ENCODE data around the gene RBM27. TPM values are rescaled to one million over a fixed set of nuclear protein-coding genes. Genes with fewer than 3 reads are reported as not detected.
"Not testable (repeated sequence)": the region's sequence is repeated elsewhere in the genome, so short reads cannot be mapped to it uniquely, and the experiment has no call there.

RBM27 gene
- 17.8 TPM for polyA plus RNA-seq
- long read RNA-seq, donor 1, full-length matches to known transcripts, result 1 of 1 reads
- long read RNA-seq, donor 1, partial matches to known transcripts, result 0 of 1 reads
- long read RNA-seq, donor 1, other reads (novel, unspliced or antisense), result 0 of 1 reads
- long read RNA-seq, donor 2, full-length matches to known transcripts, result 1 of 1 reads
- long read RNA-seq, donor 2, partial matches to known transcripts, result 0 of 1 reads
- long read RNA-seq, donor 2, other reads (novel, unspliced or antisense), result 0 of 1 reads
- long read RNA-seq, donor 3, result 0 reads
- long read RNA-seq, donor 4, result 0 reads
- long read RNA-seq, donor 5, full-length matches to known transcripts, result 1 of 1 reads
- long read RNA-seq, donor 5, partial matches to known transcripts, result 0 of 1 reads
- long read RNA-seq, donor 5, other reads (novel, unspliced or antisense), result 0 of 1 reads
- long read RNA-seq, donor 6, result 0 reads
- long read RNA-seq, donor 7, result 0 reads
- long read RNA-seq, donor 8, result 0 reads
- long read RNA-seq, donor 9, result 0 reads
- long read RNA-seq, donor 10, full-length matches to known transcripts, result 1 of 1 reads
- long read RNA-seq, donor 10, partial matches to known transcripts, result 0 of 1 reads
- long read RNA-seq, donor 10, other reads (novel, unspliced or antisense), result 0 of 1 reads
- long read RNA-seq, donor 11, partial matches to known transcripts, result 19 of 20 reads
- long read RNA-seq, donor 11, other reads (novel, unspliced or antisense), result 0 of 20 reads

DNA sequence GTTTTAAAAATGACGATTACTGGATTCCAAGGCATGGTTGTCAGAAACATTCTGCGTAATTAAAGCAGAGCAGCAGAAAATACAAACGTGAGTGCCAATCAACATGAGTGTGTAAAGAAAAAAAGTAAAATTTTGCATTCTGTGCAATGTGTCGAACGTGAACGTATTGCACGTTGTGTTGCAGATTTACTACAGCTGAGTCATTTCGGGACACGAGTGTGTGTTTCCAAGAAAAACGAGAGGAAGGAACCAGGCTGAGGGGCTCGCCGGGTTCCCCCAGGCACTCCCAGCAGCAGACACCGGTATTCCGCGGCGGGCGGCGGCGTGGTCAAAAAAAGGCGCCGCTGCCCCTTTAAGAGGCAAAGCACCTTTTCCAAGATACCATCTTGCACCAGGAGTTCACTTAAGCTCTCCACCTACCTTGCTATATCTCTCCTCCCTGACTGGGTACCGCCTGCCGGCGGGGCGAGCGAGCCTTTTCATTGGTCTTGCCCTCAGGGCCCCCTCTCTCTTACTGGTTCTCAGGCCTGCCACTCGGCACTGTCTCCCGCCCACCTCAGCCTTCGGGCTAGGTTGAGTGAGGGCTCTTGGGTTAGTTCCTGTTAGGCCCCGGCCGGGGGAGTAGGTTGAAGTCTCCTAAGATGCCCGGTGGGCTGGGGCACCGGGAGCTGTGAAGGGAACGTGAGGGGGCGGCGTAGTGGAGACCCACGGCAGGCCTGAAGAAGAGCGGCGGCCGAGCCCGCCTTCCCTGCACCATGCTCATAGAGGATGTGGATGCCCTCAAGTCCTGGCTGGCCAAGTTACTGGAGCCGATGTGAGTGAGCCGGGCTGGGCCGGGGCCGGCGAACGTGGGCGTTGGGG lies at the start of gene RBM27:
RBM27 (plus strand) TSS at position 595 of the 861 bp plus-strand sequence; CDS start at position 756, 161 bp downstream.
- Histone ChIP-seq H3K4me3 (ENCODE audit: low read length) (peak within 1 kb of the TSS; percentile 74), H3K27ac (ENCODE audit: low read length) (peak within 1 kb of the TSS; percentile 76), H3K36me3 (ENCODE audit: control insufficient read depth, insufficient read depth, low read length) (no peaks in the 10 kb centered on the region), H3K4me1 (ENCODE audit: control insufficient read depth, insufficient read depth, low read length) (no peaks in the 10 kb centered on the region), H3K27me3 (ENCODE audit: control insufficient read depth, insufficient read depth, low read length) (no peaks in the 10 kb centered on the region), H3K9me3 (ENCODE audit: control insufficient read depth, low read depth, low read length) (no peaks in the 10 kb centered on the region)
- WGBS (ENCODE audit: insufficient coverage, low lambda C conversion rate), result 4% methylated on average over 4 of the region's 48 CpGs
- DNase-seq, result peak; percentile 97 to 99

GRCh38 chr5:146158255-146158654 lies 45.1 kb upstream of the RBM27 start:
- H3K4me3 ChIP-seq (ENCODE audit: low read length), result no peak overlapping the region
- peaks cover 4% of the 10 kb centered on the region for H3K9me3 ChIP-seq (ENCODE audit: control insufficient read depth, low read depth, low read length)
- H3K4me1 ChIP-seq (ENCODE audit: control insufficient read depth, insufficient read depth, low read length), result no peaks in the 10 kb centered on the region
- H3K27ac ChIP-seq (ENCODE audit: low read length), result no peak overlapping the region
- DNase-seq, result no peak
- peaks cover 53% of the 10 kb centered on the region for H3K36me3 ChIP-seq (ENCODE audit: control insufficient read depth, insufficient read depth, low read length)
- H3K27me3 ChIP-seq (ENCODE audit: control insufficient read depth, insufficient read depth, low read length), result no peaks in the 10 kb centered on the region

DNA sequence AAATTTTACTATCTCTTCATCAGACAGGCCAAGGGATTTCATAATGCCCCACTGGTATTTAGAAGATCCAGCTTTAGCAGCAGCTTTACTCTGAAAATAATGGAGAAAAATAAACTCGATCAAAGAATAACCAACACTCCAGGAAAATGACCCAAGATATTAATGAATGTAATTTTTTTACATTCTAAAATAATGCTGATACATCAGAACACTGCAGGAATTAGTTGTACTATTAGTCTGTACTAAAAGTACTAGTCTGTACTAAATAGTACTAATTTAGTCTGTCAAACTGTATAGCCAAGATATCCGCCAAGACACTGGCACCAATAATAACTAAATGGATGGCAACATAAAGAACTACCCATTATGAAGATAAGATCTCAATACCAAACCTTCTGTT lies 39.0 kb upstream of the RBM27 start:
- H3K9me3 ChIP-seq (ENCODE audit: control insufficient read depth, low read depth, low read length), result peaks cover 4% of the 10 kb centered on the region
- peaks cover 59% of the 10 kb centered on the region for H3K36me3 ChIP-seq (ENCODE audit: control insufficient read depth, insufficient read depth, low read length)
- H3K4me1 ChIP-seq (ENCODE audit: control insufficient read depth, insufficient read depth, low read length), result no peaks in the 10 kb centered on the region
- no peak overlapping the region for H3K27ac ChIP-seq (ENCODE audit: low read length)
- H3K4me3 ChIP-seq (ENCODE audit: low read length), result no peak overlapping the region
- no peaks in the 10 kb centered on the region for H3K27me3 ChIP-seq (ENCODE audit: control insufficient read depth, insufficient read depth, low read length)
- 100% methylated on average over 1 of the region's 2 CpGs for WGBS (ENCODE audit: insufficient coverage, low lambda C conversion rate)
- DNase-seq, result no peak

DNA sequence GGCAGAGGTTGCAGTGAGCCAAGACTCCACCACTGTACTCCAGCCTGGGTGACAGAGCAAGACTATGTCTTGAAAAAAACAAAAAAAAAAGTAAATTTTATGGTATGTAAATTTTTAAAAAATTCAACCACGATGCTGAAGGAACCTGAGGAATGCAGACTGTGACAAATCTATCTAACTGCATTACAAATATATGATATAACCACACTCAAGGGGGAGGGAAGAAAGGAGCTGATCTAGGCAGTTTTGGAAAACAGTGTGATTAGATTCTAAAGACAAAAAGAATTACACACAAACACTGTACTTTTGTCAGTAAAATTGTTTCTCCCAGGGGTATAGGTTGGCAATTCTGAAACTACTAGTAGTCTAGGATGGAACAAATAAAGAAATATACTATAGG lies 37.9 kb upstream of the RBM27 start:
- H3K4me1 ChIP-seq (ENCODE audit: control insufficient read depth, insufficient read depth, low read length), result no peaks in the 10 kb centered on the region
- peaks cover 4% of the 10 kb centered on the region for H3K9me3 ChIP-seq (ENCODE audit: control insufficient read depth, low read depth, low read length)
- H3K4me3 ChIP-seq (ENCODE audit: low read length), result no peak overlapping the region
- H3K36me3 ChIP-seq (ENCODE audit: control insufficient read depth, insufficient read depth, low read length), result peaks cover 59% of the 10 kb centered on the region
- no peaks in the 10 kb centered on the region for H3K27me3 ChIP-seq (ENCODE audit: control insufficient read depth, insufficient read depth, low read length)
- DNase-seq, result no peak
- no peak overlapping the region for H3K27ac ChIP-seq (ENCODE audit: low read length)
- WGBS (ENCODE audit: insufficient coverage, low lambda C conversion rate), result no CpG with 5 or more reads among the region's 1 CpG

- no peak for DNase-seq
- WGBS (ENCODE audit: insufficient coverage, low lambda C conversion rate), result no CpG with 5 or more reads among the region's 1 CpG
- Histone ChIP-seq H3K36me3 (ENCODE audit: control insufficient read depth, insufficient read depth, low read length) (peaks cover 63% of the 10 kb centered on the region), H3K4me1 (ENCODE audit: control insufficient read depth, insufficient read depth, low read length) (no peaks in the 10 kb centered on the region), H3K27ac (ENCODE audit: low read length) (no peak overlapping the region), H3K4me3 (ENCODE audit: low read length) (no peak overlapping the region), H3K9me3 (ENCODE audit: control insufficient read depth, low read depth, low read length) (peaks cover 4% of the 10 kb centered on the region), H3K27me3 (ENCODE audit: control insufficient read depth, insufficient read depth, low read length) (no peaks in the 10 kb centered on the region)
Observed at GRCh38 chr5:146165903-146166302, 37.5 kb upstream of the RBM27 start.

- Histone ChIP-seq H3K27me3 (ENCODE audit: control insufficient read depth, insufficient read depth, low read length) (no peaks in the 10 kb centered on the region), H3K4me3 (ENCODE audit: low read length) (no peak overlapping the region), H3K27ac (ENCODE audit: low read length) (no peak overlapping the region), H3K36me3 (ENCODE audit: control insufficient read depth, insufficient read depth, low read length) (peaks cover 43% of the 10 kb centered on the region), H3K4me1 (ENCODE audit: control insufficient read depth, insufficient read depth, low read length) (no peaks in the 10 kb centered on the region), H3K9me3 (ENCODE audit: control insufficient read depth, low read depth, low read length) (no peaks in the 10 kb centered on the region)
- DNase-seq, result no peak
Observed at GRCh38 chr5:146169076-146169475, 34.3 kb upstream of the RBM27 start.

DNA sequence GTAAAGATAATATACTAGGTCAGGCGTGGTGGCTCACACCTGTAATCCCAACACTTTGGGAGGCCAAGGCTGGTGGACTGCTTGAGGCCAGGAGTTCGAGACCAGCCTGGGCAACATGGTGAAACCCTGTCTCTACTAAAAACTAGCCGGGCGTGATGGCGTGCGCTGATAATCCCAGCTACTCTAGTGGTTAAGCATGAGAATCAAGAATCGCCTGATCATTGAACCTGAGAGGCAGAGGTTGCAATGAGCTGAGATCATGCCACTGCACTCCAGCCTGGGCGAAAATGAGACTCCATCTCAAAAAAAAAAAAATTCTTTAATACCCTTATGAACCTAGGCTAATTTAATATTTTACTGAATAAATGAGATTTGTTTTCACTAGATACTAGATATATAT lies 30.4 kb upstream of the RBM27 start:
- H3K36me3 ChIP-seq (ENCODE audit: control insufficient read depth, insufficient read depth, low read length), result peaks cover 26% of the 10 kb centered on the region
- H3K27me3 ChIP-seq (ENCODE audit: control insufficient read depth, insufficient read depth, low read length); DNase-seq; H3K9me3 ChIP-seq (ENCODE audit: control insufficient read depth, low read depth, low read length); H3K27ac ChIP-seq (ENCODE audit: low read length); H3K4me3 ChIP-seq (ENCODE audit: low read length); H3K4me1 ChIP-seq (ENCODE audit: control insufficient read depth, insufficient read depth, low read length): not testable (repeated sequence)
- 100% methylated on average over 1 of the region's 8 CpGs for WGBS (ENCODE audit: insufficient coverage, low lambda C conversion rate)

DNA sequence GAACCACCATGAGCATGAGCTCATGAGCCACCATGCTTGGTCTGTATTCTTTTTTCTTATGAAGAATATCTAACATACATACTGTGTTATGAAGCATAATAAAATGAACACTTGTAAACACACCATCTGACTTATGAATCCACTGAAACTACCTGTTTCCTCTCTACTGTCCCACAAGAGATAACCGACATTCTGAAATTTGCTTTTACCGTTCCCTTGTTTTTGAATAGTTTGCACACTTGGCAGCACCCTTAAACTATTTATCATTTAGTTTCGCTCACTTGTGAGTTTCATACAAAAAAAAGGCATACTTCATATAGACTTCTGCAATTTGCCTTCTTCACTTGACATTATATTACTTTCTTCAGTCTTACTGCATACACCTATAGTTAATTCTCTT lies 29.8 kb upstream of the RBM27 start:
- Histone ChIP-seq H3K4me1 (ENCODE audit: control insufficient read depth, insufficient read depth, low read length) (no peaks in the 10 kb centered on the region), H3K4me3 (ENCODE audit: low read length) (no peak overlapping the region), H3K27me3 (ENCODE audit: control insufficient read depth, insufficient read depth, low read length) (no peaks in the 10 kb centered on the region), H3K36me3 (ENCODE audit: control insufficient read depth, insufficient read depth, low read length) (peaks cover 23% of the 10 kb centered on the region), H3K9me3 (ENCODE audit: control insufficient read depth, low read depth, low read length) (no peaks in the 10 kb centered on the region), H3K27ac (ENCODE audit: low read length) (no peak overlapping the region)
- no peak for DNase-seq
- 100% methylated on average over 1 of the region's 3 CpGs for WGBS (ENCODE audit: insufficient coverage, low lambda C conversion rate)

- H3K9me3 ChIP-seq (ENCODE audit: control insufficient read depth, low read depth, low read length), result no peaks in the 10 kb centered on the region
- no peak overlapping the region for H3K4me3 ChIP-seq (ENCODE audit: low read length)
- peaks cover 3% of the 10 kb centered on the region for H3K4me1 ChIP-seq (ENCODE audit: control insufficient read depth, insufficient read depth, low read length)
- WGBS (ENCODE audit: insufficient coverage, low lambda C conversion rate), result 83% methylated on average over 2 of the region's 5 CpGs
- no peak overlapping the region for H3K27ac ChIP-seq (ENCODE audit: low read length)
- H3K27me3 ChIP-seq (ENCODE audit: control insufficient read depth, insufficient read depth, low read length), result no peaks in the 10 kb centered on the region
- peaks cover 11% of the 10 kb centered on the region for H3K36me3 ChIP-seq (ENCODE audit: control insufficient read depth, insufficient read depth, low read length)
- DNase-seq, result no peak
Observed at GRCh38 chr5:146176805-146177204, 26.6 kb upstream of the RBM27 start.

- peaks cover 3% of the 10 kb centered on the region for H3K4me1 ChIP-seq (ENCODE audit: control insufficient read depth, insufficient read depth, low read length)
- no peaks in the 10 kb centered on the region for H3K9me3 ChIP-seq (ENCODE audit: control insufficient read depth, low read depth, low read length)
- no peaks in the 10 kb centered on the region for H3K27me3 ChIP-seq (ENCODE audit: control insufficient read depth, insufficient read depth, low read length)
- 80% methylated on average over 1 of the region's 1 CpG for WGBS (ENCODE audit: insufficient coverage, low lambda C conversion rate)
- peak in 1 of 2 donors; percentile 13 for DNase-seq
- H3K4me3 ChIP-seq (ENCODE audit: low read length), result no peak overlapping the region
- peaks cover 7% of the 10 kb centered on the region for H3K36me3 ChIP-seq (ENCODE audit: control insufficient read depth, insufficient read depth, low read length)
- H3K27ac ChIP-seq (ENCODE audit: low read length), result no peak overlapping the region
Observed at GRCh38 chr5:146179696-146180095, 23.7 kb upstream of the RBM27 start.
